ENCODE data around the gene ADIG. TPM values are rescaled to one million over a fixed set of nuclear protein-coding genes. Genes with fewer than 3 reads are reported as not detected.

The ADIG gene
- total and polyA plus RNA-seq, 2 of the 8 experiments (the other 6 are each of a cell fraction or from before 2014, with no cell fraction given): not detected

- Histone ChIP-seq H2AK5ac (ENCODE audit: low read depth, low read length) (no peak overlapping the region), H4K20me1 (replicated peaks in 1 of 2; ENCODE audit: control insufficient read depth in 1 of 2, insufficient read depth in 2 of 2, low read length in 2 of 2) (no peaks in the 10 kb centered on the region), H3K4me2 (ENCODE audit: insufficient read depth in 1 of 2, low read depth in 2 of 2, low read length in 2 of 2) (no peak overlapping the region), H3K9ac (replicated peaks in 1 of 4; ENCODE audit: extremely low read depth in 1 of 4, low read depth in 3 of 4, low read length in 3 of 4) (no peak overlapping the region), H3K4ac (replicated peaks; ENCODE audit: insufficient read length, low read depth, low read length) (no peak overlapping the region), H3K23ac (ENCODE audit: insufficient read length) (no peak overlapping the region), H3K4me3 (ENCODE audit: extremely low read depth in 1 of 4, insufficient read depth in 2 of 4, low read depth in 3 of 4, low read length in 4 of 4) (no peak overlapping the region), H2BK120ac (replicated peaks; ENCODE audit: low read depth, low read length) (no peak overlapping the region), H4K5ac (ENCODE audit: insufficient read length, low read depth, low read length) (no peak overlapping the region), H2AFZ (ENCODE audit: low read length) (no peak overlapping the region), H3K14ac (ENCODE audit: insufficient read length) (no peak overlapping the region), H3K18ac (ENCODE audit: extremely low read depth, low read length) (no peak overlapping the region), H3K56ac (replicated peaks; ENCODE audit: insufficient read length, low read depth, low read length) (no peak overlapping the region), H3K36me3 (ENCODE audit: control insufficient read depth in 2 of 4, insufficient read depth in 4 of 4, low read length in 3 of 4) (peaks cover 3 to 14% (median 9%) of the 10 kb centered on the region in 4 experiments; a peak in 5 of 8 replicates), H3K27ac (ENCODE audit: low read depth, low read length) (no peak overlapping the region), H2BK15ac (ENCODE audit: low read length) (no peak overlapping the region), H3K9me3 (ENCODE audit: insufficient read depth in 2 of 2, low read depth in 1 of 2, low read length in 1 of 2) (no peaks in the 10 kb centered on the region), H3K4me1 (replicated peaks in 1 of 4; ENCODE audit: control insufficient read depth in 3 of 4, insufficient read depth in 4 of 4, low read length in 3 of 4) (peaks cover 0 to 4% (median 1%) of the 10 kb centered on the region in 4 experiments; a peak in 2 of 7 replicates), H3K79me2 (ENCODE audit: control insufficient read depth in 1 of 2, insufficient read depth in 2 of 2, low read length in 2 of 2) (no peaks in the 10 kb centered on the region), H2BK20ac (ENCODE audit: low read length) (no peak overlapping the region), H2BK5ac (ENCODE audit: low read depth, low read length) (no peak overlapping the region), H3K23me2 (ENCODE audit: low read depth, low read length) (no peaks in the 10 kb centered on the region), H4K8ac (ENCODE audit: extremely low read depth, insufficient read depth, low read length) (no peak overlapping the region), H3K27me3 (replicated peaks in 1 of 4; ENCODE audit: control insufficient read depth in 3 of 4, extremely low read depth in 1 of 4, insufficient read depth in 3 of 4, low read length in 3 of 4) (no peaks in the 10 kb centered on the region), H2BK12ac (ENCODE audit: low read depth, low read length) (no peak overlapping the region), H3K79me1 (ENCODE audit: low read depth, low read length) (no peaks in the 10 kb centered on the region), H4K91ac (replicated peaks; ENCODE audit: insufficient read length, low read length) (no peak overlapping the region)
- FAIRE-seq (no peak), DNase-seq (ENCODE audit: low read depth in 1 of 2, low spot score in 2 of 2) (no peak)
- CTCF ChIA-PET (ENCODE audit: partially characterized antibody): interaction anchor here (0.9 to 1.2 kb wide), 2 partner anchors 9 to 171 kb away, joined by 3 to 5 read pairs; no protein-coding TSS in a partner anchor
- WGBS, 2 experiments (ENCODE audit: extremely low coverage in 1 of 2, insufficient coverage in 1 of 2, insufficient read length in 1 of 2, insufficient replicate concordance in 2 of 2, low coverage in 1 of 2, low lambda C conversion rate in 2 of 2, missing lambda C conversion rate in 1 of 2): 75% methylated on average over 7 of the region's 7 CpGs; no CpG with 5 or more reads in 1 of the 2 experiments
- peak; percentile 50; the same call in 1 of the 2 replicates for TF ChIP-seq POLR2AphosphoS5 (IDR thresholded peaks at IDR 0.05; ENCODE audit: low read depth, low read length)
- no peak for TF ChIP-seq TAF7 (optimal IDR thresholded peaks at IDR 0.05; ENCODE audit: borderline replicate concordance, low read depth, low read length)
- POLR2A ChIA-PET (ENCODE audit: partially characterized antibody): interaction anchor here (0.5 to 1.3 kb wide), 2 partner anchors 34 to 64 kb away, joined by 3 read pairs; no protein-coding TSS in a partner anchor
Observed at GRCh38 chr20:38579219-38579910, 1.6 kb upstream of the ADIG start.
